HEK293 (cell line): ENCODE data around the gene UBE2D1.

Source experiments
- ZNF157 ChIP-seq: fragments of 450-650 bp; formaldehyde crosslinking; IDR thresholded peaks from 2 replicates; pipeline ENCODE4 v1.5.1; 2016; ENCODE audit warnings: missing biosample characterization, missing genetic modification characterization
- ZNF423 ChIP-seq: fragments of 450-650 bp; formaldehyde crosslinking; IDR thresholded peaks from 2 replicates; pipeline ENCODE4 v1.5.1; 2016; ENCODE audit warnings: missing biosample characterization, missing genetic modification characterization
- ZNF530 ChIP-seq: fragments of 450-650 bp; formaldehyde crosslinking; IDR thresholded peaks from 2 replicates; pipeline ENCODE4 v1.5.1; 2016; ENCODE audit warnings: low read depth, missing biosample characterization, missing genetic modification characterization
- ZNF558 ChIP-seq: fragments of 450-650 bp; formaldehyde crosslinking; IDR thresholded peaks from 2 replicates; pipeline ENCODE4 v1.5.1; 2016; ENCODE audit warnings: missing biosample characterization, missing genetic modification characterization
- ZNF623 ChIP-seq: fragments of 450-650 bp; formaldehyde crosslinking; IDR thresholded peaks from 2 replicates; pipeline ENCODE4 v1.5.1; 2016; ENCODE audit warnings: missing biosample characterization, missing genetic modification characterization
- TF ChIP-seq, protein P1 (sequence below): fragments of 450-650 bp; formaldehyde crosslinking; IDR thresholded peaks from 2 replicates; pipeline ENCODE4 v1.5.1; 2016; ENCODE audit warnings: missing biosample characterization, missing genetic modification characterization
- TF ChIP-seq, protein P2 (sequence below): fragments of 450-650 bp; formaldehyde crosslinking; IDR thresholded peaks from 2 replicates; pipeline ENCODE4 v1.5.1; 2016; ENCODE audit warnings: missing biosample characterization, missing genetic modification characterization

DNA sequence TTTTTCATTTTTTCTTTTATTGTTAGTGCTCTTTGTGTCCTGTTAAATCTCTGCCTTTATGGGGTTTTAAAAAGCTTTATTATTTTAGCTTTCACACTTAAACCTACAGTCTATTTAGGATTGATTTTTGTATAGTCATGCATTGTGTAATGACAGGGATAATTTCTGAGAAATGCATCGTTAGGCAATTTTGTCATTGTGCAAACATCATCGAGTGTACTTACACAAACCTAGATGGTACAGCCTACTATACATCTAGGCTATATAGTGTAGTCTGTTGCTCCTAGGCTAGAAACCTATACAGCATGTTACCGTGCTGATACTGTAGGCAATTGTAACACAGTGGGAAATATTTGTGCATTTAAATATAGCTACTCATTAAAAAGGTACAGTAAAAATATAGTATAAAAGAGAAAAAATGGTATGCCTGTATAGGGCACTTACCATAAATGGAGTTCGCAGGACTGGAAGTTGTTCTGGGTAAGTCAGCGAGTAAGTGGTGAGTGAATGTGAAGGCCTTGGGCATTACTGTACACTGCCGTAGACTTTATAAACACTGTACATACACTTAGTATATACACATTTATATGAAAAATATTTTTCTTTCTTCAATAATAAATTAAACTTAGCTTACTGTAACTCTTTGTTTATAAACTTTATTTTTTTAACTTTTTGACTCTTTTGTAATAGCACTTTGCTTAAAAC is 16.0 kb downstream of the UBE2D1 start:
- TF ChIP-seq ZNF558 (tag by site-specific recombination): no peak
- TF ChIP-seq, protein P1, sequence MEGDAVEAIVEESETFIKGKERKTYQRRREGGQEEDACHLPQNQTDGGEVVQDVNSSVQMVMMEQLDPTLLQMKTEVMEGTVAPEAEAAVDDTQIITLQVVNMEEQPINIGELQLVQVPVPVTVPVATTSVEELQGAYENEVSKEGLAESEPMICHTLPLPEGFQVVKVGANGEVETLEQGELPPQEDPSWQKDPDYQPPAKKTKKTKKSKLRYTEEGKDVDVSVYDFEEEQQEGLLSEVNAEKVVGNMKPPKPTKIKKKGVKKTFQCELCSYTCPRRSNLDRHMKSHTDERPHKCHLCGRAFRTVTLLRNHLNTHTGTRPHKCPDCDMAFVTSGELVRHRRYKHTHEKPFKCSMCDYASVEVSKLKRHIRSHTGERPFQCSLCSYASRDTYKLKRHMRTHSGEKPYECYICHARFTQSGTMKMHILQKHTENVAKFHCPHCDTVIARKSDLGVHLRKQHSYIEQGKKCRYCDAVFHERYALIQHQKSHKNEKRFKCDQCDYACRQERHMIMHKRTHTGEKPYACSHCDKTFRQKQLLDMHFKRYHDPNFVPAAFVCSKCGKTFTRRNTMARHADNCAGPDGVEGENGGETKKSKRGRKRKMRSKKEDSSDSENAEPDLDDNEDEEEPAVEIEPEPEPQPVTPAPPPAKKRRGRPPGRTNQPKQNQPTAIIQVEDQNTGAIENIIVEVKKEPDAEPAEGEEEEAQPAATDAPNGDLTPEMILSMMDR (tag by site-specific recombination): no peak
- TF ChIP-seq ZNF423 (tag by site-specific recombination): no peak
- TF ChIP-seq ZNF157 (tag by site-specific recombination): no peak
- TF ChIP-seq ZNF623 (tag by site-specific recombination): no peak
- TF ChIP-seq, protein P2, sequence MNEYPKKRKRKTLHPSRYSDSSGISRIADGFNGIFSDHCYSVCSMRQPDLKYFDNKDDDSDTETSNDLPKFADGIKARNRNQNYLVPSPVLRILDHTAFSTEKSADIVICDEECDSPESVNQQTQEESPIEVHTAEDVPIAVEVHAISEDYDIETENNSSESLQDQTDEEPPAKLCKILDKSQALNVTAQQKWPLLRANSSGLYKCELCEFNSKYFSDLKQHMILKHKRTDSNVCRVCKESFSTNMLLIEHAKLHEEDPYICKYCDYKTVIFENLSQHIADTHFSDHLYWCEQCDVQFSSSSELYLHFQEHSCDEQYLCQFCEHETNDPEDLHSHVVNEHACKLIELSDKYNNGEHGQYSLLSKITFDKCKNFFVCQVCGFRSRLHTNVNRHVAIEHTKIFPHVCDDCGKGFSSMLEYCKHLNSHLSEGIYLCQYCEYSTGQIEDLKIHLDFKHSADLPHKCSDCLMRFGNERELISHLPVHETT (tag by site-specific recombination): no peak
- no peak for TF ChIP-seq ZNF530 (tag by site-specific recombination)
